Astrocyte (in vitro differentiated cells and primary cell): Measurements from ENCODE around the gene CD52. TPM values are rescaled to one million over a fixed set of nuclear protein-coding genes. Genes with fewer than 3 reads are reported as not detected.

Experiments used
- DNase-seq: peaks from one replicate; pipeline ENCODE4 v3.0.0-alpha.2; 2010; ENCODE audit warnings: low read depth
- FAIRE-seq: peaks from 2 replicates; lab custom pipeline; 2011; peaks lifted over from hg19 to GRCh38; lab: Jason Lieb, UNC
- H2AFZ ChIP-seq: 2 replicates; pipeline ENCODE4 v1.6.0; 2012; ENCODE audit warnings: low read depth, low read length, inconsistent platforms
- H3K27ac ChIP-seq: 2 replicates; pipeline ENCODE4 v1.5.1; 2011; ENCODE audit warnings: low read depth, low read length, inconsistent platforms
- H3K27me3 ChIP-seq: 2 replicates; pipeline ENCODE4 v1.6.0; 2011; ENCODE audit warnings: low read length, inconsistent platforms; ENCODE audit not compliant: insufficient read depth
- H3K36me3 ChIP-seq: 2 replicates; pipeline ENCODE4 v1.5.1; 2011; ENCODE audit warnings: low read length, inconsistent platforms; ENCODE audit not compliant: insufficient read depth
- H3K4me1 ChIP-seq: 2 replicates; pipeline ENCODE4 v1.5.1; 2011; ENCODE audit warnings: low read length, inconsistent platforms; ENCODE audit not compliant: insufficient read depth
- H3K4me2 ChIP-seq: 2 replicates; pipeline ENCODE4 v1.6.0; 2012; ENCODE audit warnings: low read length, inconsistent platforms
- H3K4me3 ChIP-seq: 2 replicates; pipeline ENCODE4 v1.5.1; 2011; ENCODE audit warnings: low read depth, mild to moderate bottlenecking, low read length, inconsistent platforms; ENCODE audit not compliant: insufficient read depth
- H3K79me2 ChIP-seq: 2 replicates; pipeline ENCODE4 v1.6.0; 2012; ENCODE audit warnings: mild to moderate bottlenecking, low read length, inconsistent platforms; ENCODE audit not compliant: insufficient read depth
- H3K9ac ChIP-seq: 2 replicates; pipeline ENCODE4 v1.6.0; 2012; ENCODE audit warnings: mild to moderate bottlenecking, low read length, inconsistent platforms
- H3K9me3 ChIP-seq: 2 replicates; pipeline ENCODE4 v1.5.1; 2012; ENCODE audit warnings: low read depth, mild to moderate bottlenecking, low read length, inconsistent platforms; ENCODE audit not compliant: insufficient read depth
- H4K20me1 ChIP-seq: 2 replicates; pipeline ENCODE4 v1.6.0; 2012; ENCODE audit warnings: low read length, inconsistent platforms; ENCODE audit not compliant: insufficient read depth
- H3K27ac Mint-ChIP-seq: one replicate; pipeline ENCODE4 v1.8.0; 2021; ENCODE audit warnings: mild to moderate bottlenecking, mixed read lengths; ENCODE audit not compliant: unreplicated experiment
- H3K27me3 Mint-ChIP-seq: one replicate; pipeline ENCODE4 v1.8.0; 2021; ENCODE audit warnings: low read depth, mixed read lengths; ENCODE audit not compliant: unreplicated experiment
- H3K36me3 Mint-ChIP-seq: one replicate; pipeline ENCODE4 v1.8.0; 2021; ENCODE audit warnings: low read depth, mixed read lengths; ENCODE audit not compliant: unreplicated experiment
- H3K4me1 Mint-ChIP-seq: one replicate; pipeline ENCODE4 v1.8.0; 2021; ENCODE audit warnings: low read depth, mixed read lengths; ENCODE audit not compliant: unreplicated experiment
- H3K4me3 Mint-ChIP-seq: one replicate; pipeline ENCODE4 v1.8.0; 2021; ENCODE audit warnings: mild to moderate bottlenecking, moderate library complexity, mixed read lengths; ENCODE audit not compliant: unreplicated experiment
- H3K9me3 Mint-ChIP-seq: one replicate; pipeline ENCODE4 v1.8.0; 2021; ENCODE audit warnings: mild to moderate bottlenecking, mixed read lengths; ENCODE audit not compliant: unreplicated experiment
- CTCF ChIP-seq: IDR thresholded peaks from 2 replicates; pipeline ENCODE4 v1.5.1; 2011; ENCODE audit warnings: low read depth, mild to moderate bottlenecking, inconsistent platforms, low read length, moderate library complexity; ENCODE audit not compliant: insufficient read depth
- EZH2 ChIP-seq: IDR thresholded peaks from 2 replicates; pipeline ENCODE4 v1.6.1; 2012; ENCODE audit warnings: mild to moderate bottlenecking, low read length, inconsistent platforms; ENCODE audit not compliant: insufficient read depth
- total RNA-seq: library from RNA; stranded (reverse); gene quantifications from 2 replicates; pipeline ENCODE4 v1.2.1, GENCODE V29; 2021

The CD52 gene
- total RNA-seq, 1 donor from 2014 or later: not detected

DNA sequence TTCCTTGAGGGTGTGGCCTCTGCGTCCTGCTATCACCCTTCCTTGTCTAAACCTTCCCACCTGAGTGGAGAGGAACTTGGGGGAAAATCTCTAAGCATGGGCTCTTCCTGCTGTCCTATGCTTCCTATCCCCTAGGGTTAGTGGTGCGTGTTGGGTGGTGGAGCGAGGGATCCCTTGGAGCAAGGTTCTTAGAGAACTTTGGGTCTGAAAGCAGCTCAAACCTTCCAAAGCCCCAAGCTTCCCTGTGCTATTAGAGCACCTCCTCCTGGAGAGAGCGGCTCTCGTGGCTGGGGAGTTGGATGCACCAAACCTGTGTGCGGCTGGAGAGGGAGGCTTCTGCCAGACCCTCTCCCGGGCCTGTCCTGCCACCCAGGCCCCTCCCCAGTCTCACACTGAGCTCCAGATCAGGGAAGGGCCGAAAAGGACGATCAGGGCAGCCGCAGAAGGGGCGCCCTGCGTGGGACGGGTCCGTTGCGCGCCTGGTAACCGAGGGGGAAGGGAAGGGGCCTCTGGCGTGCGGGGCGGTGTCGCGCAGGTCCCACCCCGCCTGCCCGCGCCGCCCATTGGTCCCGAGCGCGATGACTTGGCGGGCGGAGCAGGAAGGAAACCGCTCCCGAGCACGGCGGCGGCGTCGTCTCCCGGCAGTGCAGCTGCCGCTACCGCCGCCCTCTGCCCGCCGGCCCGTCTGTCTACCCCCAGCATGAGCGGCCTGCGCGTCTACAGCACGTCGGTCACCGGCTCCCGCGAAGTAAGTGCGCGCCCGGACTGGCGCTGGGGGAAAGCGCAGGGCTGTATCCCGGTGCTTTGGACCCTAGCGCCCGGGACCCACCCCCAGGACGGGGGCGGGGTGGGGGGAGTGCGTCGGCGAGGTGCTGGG, 38.1 kb upstream of the CD52 start, which contains the start of gene SH3BGRL3:
SH3BGRL3 (plus strand) TSS at position 631 of the 877 bp plus-strand sequence; CDS start at position 701, 70 bp downstream.
- Histone ChIP-seq H3K27me3 (no peaks in the 10 kb centered on the region), H3K4me3 (peak within 1 kb of the TSS; percentile 73), H3K27ac (peak within 1 kb of the TSS; percentile 86), H3K36me3 (peaks cover 16% of the 10 kb centered on the region), H3K4me2 (peak within 1 kb of the TSS; percentile 97), H3K4me1 (peaks cover 85% of the 10 kb centered on the region), H2AFZ (peak within 1 kb of the TSS; percentile 73), H3K9ac (peak within 1 kb of the TSS; percentile 85), H3K9me3 (no peaks in the 10 kb centered on the region), H4K20me1 (peaks cover 46% of the 10 kb centered on the region), H3K79me2 (peaks cover 48% of the 10 kb centered on the region)
- Mint-ChIP-seq H3K27ac (peak within 1 kb of the TSS; percentile 91), H3K36me3 (peaks cover 11% of the 10 kb centered on the region), H3K4me1 (peaks cover 70% of the 10 kb centered on the region), H3K9me3 (no peaks in the 10 kb centered on the region), H3K4me3 (peak within 1 kb of the TSS; percentile 89), H3K27me3 (no peaks in the 10 kb centered on the region)
- TF ChIP-seq EZH2: no peak
- TF ChIP-seq CTCF: peak; percentile 30
- FAIRE-seq (no peak), DNase-seq (peak; percentile 71)

DNA sequence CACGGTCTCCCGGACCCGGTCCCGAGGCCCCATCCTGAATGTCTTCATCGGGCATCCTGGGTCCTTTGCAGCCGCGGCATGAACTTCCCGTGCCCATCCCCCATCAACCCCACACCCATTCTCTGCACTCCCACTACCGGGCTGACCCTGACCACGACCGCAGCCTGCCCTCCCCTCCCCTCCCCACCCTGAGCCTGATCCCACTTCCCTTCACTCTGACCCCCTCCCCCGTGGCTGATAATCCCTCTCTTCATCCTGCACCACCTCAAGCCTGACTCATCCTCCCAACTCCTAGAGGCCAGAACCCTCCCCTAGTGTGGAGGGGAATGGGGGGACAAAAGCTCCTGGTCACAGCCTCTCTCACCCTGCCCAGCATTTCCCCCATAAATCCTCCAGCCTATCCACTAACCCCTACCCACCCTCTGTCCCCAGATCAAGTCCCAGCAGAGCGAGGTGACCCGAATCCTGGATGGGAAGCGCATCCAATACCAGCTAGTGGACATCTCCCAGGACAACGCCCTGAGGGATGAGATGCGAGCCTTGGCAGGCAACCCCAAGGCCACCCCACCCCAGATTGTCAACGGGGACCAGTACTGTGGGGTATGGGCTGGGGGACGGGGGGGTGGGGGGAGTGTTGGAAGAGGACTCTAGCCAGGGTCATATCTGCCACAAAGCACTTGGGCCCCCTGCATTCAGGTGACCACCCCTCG, 37.3 kb upstream of the CD52 start:
- Mint-ChIP-seq H3K4me1 (peaks cover 67% of the 10 kb centered on the region), H3K9me3 (no peaks in the 10 kb centered on the region), H3K27me3 (no peaks in the 10 kb centered on the region), H3K36me3 (peaks cover 11% of the 10 kb centered on the region), H3K27ac (peak overlapping the region; percentile 75), H3K4me3 (peak overlapping the region; percentile 89)
- Histone ChIP-seq H2AFZ (no peak overlapping the region), H3K4me2 (peak overlapping the region; percentile 97), H3K79me2 (peaks cover 48% of the 10 kb centered on the region), H3K4me3 (peak overlapping the region; percentile 73), H4K20me1 (peaks cover 46% of the 10 kb centered on the region), H3K27ac (peak overlapping the region; percentile 86), H3K27me3 (no peaks in the 10 kb centered on the region), H3K36me3 (peaks cover 16% of the 10 kb centered on the region), H3K4me1 (peaks cover 86% of the 10 kb centered on the region), H3K9me3 (no peaks in the 10 kb centered on the region), H3K9ac (peak overlapping the region; percentile 85)
- FAIRE-seq (no peak), DNase-seq (peak; percentile 38)
- TF ChIP-seq EZH2 (no peak), CTCF (no peak)
